ENCODE data around the gene ABCC2.

ABCC2 gene

DNA sequence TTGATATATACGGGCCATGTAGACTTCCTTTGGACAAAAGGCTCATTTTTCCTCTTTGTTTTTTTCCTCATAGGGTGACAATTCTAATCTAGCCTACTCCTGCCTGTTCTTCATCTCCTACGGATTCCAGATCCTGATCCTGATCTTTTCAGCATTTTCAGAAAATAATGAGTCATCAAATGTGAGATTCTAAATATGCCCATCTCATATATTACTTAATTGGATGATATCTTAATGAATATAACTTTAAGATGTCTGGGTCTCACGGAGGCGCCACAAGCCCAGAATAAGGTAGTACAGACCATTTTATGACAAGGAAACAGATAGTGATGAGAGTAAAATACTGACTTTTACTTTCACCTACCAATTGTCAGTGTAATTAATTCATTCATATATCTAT, 11.4 kb downstream of the ABCC2 start:
- TF ChIP-seq, protein P1, sequence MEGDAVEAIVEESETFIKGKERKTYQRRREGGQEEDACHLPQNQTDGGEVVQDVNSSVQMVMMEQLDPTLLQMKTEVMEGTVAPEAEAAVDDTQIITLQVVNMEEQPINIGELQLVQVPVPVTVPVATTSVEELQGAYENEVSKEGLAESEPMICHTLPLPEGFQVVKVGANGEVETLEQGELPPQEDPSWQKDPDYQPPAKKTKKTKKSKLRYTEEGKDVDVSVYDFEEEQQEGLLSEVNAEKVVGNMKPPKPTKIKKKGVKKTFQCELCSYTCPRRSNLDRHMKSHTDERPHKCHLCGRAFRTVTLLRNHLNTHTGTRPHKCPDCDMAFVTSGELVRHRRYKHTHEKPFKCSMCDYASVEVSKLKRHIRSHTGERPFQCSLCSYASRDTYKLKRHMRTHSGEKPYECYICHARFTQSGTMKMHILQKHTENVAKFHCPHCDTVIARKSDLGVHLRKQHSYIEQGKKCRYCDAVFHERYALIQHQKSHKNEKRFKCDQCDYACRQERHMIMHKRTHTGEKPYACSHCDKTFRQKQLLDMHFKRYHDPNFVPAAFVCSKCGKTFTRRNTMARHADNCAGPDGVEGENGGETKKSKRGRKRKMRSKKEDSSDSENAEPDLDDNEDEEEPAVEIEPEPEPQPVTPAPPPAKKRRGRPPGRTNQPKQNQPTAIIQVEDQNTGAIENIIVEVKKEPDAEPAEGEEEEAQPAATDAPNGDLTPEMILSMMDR (IDR thresholded peaks at IDR 0.05; ENCODE audit: insufficient read depth, low read length, poor library complexity, severe bottlenecking): no peak
- Histone ChIP-seq H3K4me3 (replicated peaks; ENCODE audit: low read depth, low read length) (no peak overlapping the region), H3K27me3 (replicated peaks; ENCODE audit: control insufficient read depth, insufficient read depth, low read length) (no peaks in the 10 kb centered on the region), H3K36me3 (ENCODE audit: control insufficient read depth, insufficient read depth, low read length) (no peaks in the 10 kb centered on the region)
- no peak for DNase-seq (ENCODE audit: extremely low read depth, insufficient read length)

DNA sequence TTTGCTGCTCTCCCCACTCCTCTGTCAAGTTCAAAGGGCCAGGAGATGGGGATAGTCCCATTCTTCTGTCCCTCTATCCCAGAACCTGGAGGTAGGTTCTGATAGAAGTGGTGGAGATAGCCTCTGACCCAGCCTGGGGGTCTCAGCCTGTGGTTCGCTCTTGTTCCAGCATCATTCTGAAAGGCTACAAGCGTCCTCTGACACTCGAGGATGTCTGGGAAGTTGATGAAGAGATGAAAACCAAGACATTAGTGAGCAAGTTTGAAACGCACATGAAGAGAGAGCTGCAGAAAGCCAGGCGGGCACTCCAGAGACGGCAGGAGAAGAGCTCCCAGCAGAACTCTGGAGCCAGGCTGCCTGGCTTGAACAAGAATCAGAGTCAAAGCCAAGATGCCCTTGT, 14.5 kb downstream of the ABCC2 start:
- TF ChIP-seq, protein P1 (IDR thresholded peaks at IDR 0.05; ENCODE audit: insufficient read depth, low read length, poor library complexity, severe bottlenecking): no peak
- Histone ChIP-seq H3K4me3 (replicated peaks; ENCODE audit: low read depth, low read length) (no peak overlapping the region), H3K36me3 (ENCODE audit: control insufficient read depth, insufficient read depth, low read length) (no peaks in the 10 kb centered on the region), H3K27me3 (replicated peaks; ENCODE audit: control insufficient read depth, insufficient read depth, low read length) (no peaks in the 10 kb centered on the region)
- DNase-seq (ENCODE audit: extremely low read depth, insufficient read length): no peak

DNA sequence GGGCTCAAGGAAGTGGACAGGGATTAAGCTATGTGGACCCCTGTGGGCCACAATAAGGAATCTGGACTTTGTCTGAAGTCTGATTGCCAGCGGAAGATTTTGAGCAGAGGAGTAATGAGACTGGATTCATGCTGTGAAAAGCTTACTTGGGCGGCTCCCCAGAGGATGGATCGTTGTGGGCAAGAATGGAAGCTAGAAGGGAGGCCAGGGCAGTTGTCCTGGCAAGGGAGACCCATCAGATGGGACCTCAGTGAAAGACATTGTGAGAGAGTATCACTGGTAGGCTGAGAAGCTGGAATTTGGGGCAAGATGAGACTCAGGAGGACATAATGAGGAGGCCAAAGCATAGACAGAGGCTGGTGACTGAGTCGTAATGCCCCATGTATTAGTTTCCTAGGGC, 15.6 kb downstream of the ABCC2 start:
- TF ChIP-seq, protein P1 (IDR thresholded peaks at IDR 0.05; ENCODE audit: insufficient read depth, low read length, poor library complexity, severe bottlenecking): no peak
- DNase-seq (ENCODE audit: extremely low read depth, insufficient read length): no peak
- H3K36me3 ChIP-seq (ENCODE audit: control insufficient read depth, insufficient read depth, low read length): no peaks in the 10 kb centered on the region

DNA sequence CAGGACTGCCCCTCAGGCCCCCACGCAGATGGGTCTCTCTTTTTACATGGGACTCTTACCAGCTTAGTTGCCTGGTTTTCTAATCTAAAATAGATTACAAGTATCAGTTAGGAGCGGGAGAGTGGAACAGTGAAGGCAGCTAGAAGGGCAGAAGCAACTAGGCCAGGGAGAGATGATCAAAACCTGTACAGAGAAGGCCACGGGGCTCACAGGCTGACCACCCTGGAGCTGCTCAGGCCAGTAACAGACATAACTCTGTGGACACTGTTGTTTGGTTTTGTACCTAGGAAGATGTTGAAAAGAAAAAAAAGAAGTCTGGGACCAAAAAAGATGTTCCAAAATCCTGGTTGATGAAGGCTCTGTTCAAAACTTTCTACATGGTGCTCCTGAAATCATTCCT, 16.5 kb downstream of the ABCC2 start:
- no peaks in the 10 kb centered on the region for H3K27me3 ChIP-seq (replicated peaks; ENCODE audit: control insufficient read depth, insufficient read depth, low read length)
- no peak overlapping the region for H3K4me3 ChIP-seq (replicated peaks; ENCODE audit: low read depth, low read length)
- TF ChIP-seq, protein P1 (IDR thresholded peaks at IDR 0.05; ENCODE audit: insufficient read depth, low read length, poor library complexity, severe bottlenecking): no peak
- DNase-seq (ENCODE audit: extremely low read depth, insufficient read length): no peak
- H3K36me3 ChIP-seq (ENCODE audit: control insufficient read depth, insufficient read depth, low read length): no peaks in the 10 kb centered on the region

More for the DNA sequence above, 15.6 kb downstream of the ABCC2 start:
- H3K4me3 ChIP-seq (replicated peaks; ENCODE audit: low read depth, low read length): no peak overlapping the region
- H3K27me3 ChIP-seq (replicated peaks; ENCODE audit: control insufficient read depth, insufficient read depth, low read length): no peaks in the 10 kb centered on the region

DNA sequence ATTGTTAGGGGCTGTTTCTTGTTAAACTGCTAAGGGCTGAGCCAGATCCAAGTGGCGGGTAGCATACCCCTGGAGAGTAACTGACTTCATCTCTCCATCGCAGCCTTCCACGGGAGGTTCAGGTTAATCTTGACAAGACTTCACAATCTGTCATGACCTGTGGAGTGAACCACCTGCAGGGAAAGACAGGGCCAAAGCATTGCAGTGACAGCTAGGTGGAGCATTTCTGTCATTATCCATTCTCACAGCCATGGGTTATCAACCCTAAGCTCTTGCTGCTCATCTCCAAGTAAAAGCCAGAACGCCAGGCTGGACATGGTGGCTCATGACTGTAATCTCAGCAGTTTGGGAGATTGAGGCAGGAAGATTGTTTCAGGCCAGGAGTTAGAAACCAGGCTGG, 17.2 kb downstream of the ABCC2 start:
- Histone ChIP-seq H3K36me3 (ENCODE audit: control insufficient read depth, insufficient read depth, low read length) (no peaks in the 10 kb centered on the region), H3K27me3 (replicated peaks; ENCODE audit: control insufficient read depth, insufficient read depth, low read length) (no peaks in the 10 kb centered on the region), H3K4me3 (replicated peaks; ENCODE audit: low read depth, low read length) (no peak overlapping the region)
- TF ChIP-seq, protein P1 (IDR thresholded peaks at IDR 0.05; ENCODE audit: insufficient read depth, low read length, poor library complexity, severe bottlenecking): no peak
- no peak for DNase-seq (ENCODE audit: extremely low read depth, insufficient read length)

DNA sequence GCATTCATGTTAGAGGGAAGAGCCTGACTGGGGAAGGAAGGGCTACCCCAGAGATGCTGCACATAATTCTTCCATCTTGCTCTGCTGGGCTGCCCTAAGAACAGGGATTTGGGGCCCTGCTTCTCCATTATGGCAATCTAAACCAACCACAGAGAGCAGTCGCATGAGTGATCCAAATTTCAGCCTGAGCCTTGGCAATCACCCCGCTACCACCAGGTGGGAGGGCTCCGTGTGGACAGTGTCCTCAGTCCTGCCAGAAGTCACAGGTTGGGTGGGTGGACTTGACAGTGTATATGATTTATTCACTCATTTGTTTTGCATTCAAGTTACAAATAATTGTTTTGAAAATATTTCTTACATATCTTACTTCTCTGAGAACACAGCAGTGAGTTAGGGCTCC, 22.0 kb downstream of the ABCC2 start:
- Histone ChIP-seq H3K27me3 (replicated peaks; ENCODE audit: control insufficient read depth, insufficient read depth, low read length) (no peaks in the 10 kb centered on the region), H3K4me3 (replicated peaks; ENCODE audit: low read depth, low read length) (no peak overlapping the region), H3K36me3 (ENCODE audit: control insufficient read depth, insufficient read depth, low read length) (no peaks in the 10 kb centered on the region)
- TF ChIP-seq, protein P1 (IDR thresholded peaks at IDR 0.05; ENCODE audit: insufficient read depth, low read length, poor library complexity, severe bottlenecking): no peak
- DNase-seq (ENCODE audit: extremely low read depth, insufficient read length): no peak

Measured in GM06990 (cell line).